Activated naive CD4-positive, alpha-beta T cell (primary cell): ENCODE data around the gene CENPVL3.
"Not testable (repeated sequence)": the region's sequence is repeated elsewhere in the genome, so short reads cannot be mapped to it uniquely, and the experiment has no call there.

ENCODE experiments used
- DNase-seq, 4 experiments: peaks; one replicate each; lab custom pipeline; 2025; lab: John Stamatoyannopoulos, UW

The CENPVL3 gene

GRCh38 chrX:51618241-51619155 is at the start of gene CENPVL3:
Gene CENPVL3 (minus strand): TSS chrX:51618912. CDS start chrX:51618873, 39 bp downstream.
- not testable (repeated sequence) for DNase-seq

GRCh38 chrX:51665981-51666380 is 47.3 kb upstream of the CENPVL3 start:
- no peak for DNase-seq

GRCh38 chrX:51643377-51643776 is 24.7 kb upstream of the CENPVL3 start:
- no peak for DNase-seq

- no peak for DNase-seq
Observed at GRCh38 chrX:51641421-51642021, 22.8 kb upstream of the CENPVL3 start.

GRCh38 chrX:51636511-51636910 is 17.8 kb upstream of the CENPVL3 start:
- DNase-seq: not testable (repeated sequence)

- no peak for DNase-seq
Observed at GRCh38 chrX:51614353-51615012, 4.2 kb downstream of the CENPVL3 start.

GRCh38 chrX:51608766-51609165 is 9.9 kb downstream of the CENPVL3 start:
- DNase-seq: no peak

GRCh38 chrX:51608126-51608525 is 10.6 kb downstream of the CENPVL3 start:
- no peak for DNase-seq

GRCh38 chrX:51606446-51606845 is 12.3 kb downstream of the CENPVL3 start:
- DNase-seq: no peak

- no peak for DNase-seq
Observed at GRCh38 chrX:51598899-51599298, 19.8 kb downstream of the CENPVL3 start.

GRCh38 chrX:51571874-51572273 is 46.8 kb downstream of the CENPVL3 start:
- DNase-seq: no peak

- DNase-seq: no peak
Observed at GRCh38 chrX:51569561-51569960, 49.2 kb downstream of the CENPVL3 start.

- no peak for DNase-seq
Observed at GRCh38 chrX:51568586-51568985, 50.1 kb downstream of the CENPVL3 start.
